ENCODE results near the gene PDHA1. TPM values are rescaled to one million over a fixed set of nuclear protein-coding genes. Genes with fewer than 3 reads are reported as not detected.

PDHA1 gene
- polyA plus RNA-seq, 2 of the 4 experiments (the other 2 are of a cell fraction): 309 to 358 TPM

GRCh38 chrX:19392078-19392477 lies 48.4 kb downstream of the PDHA1 start:
- DNase-seq (ENCODE audit: low read depth in 1 of 2, low spot score in 1 of 2): no peak
- Histone ChIP-seq H3K4me2 (no peak overlapping the region), H3K9me3 (no peaks in the 10 kb centered on the region), H3K27ac (no peak overlapping the region), H3K4me3 (no peak overlapping the region), H3K4me1 (no peaks in the 10 kb centered on the region)
- no peak for FAIRE-seq
- CTCF ChIA-PET: interaction anchor here (0.7 to 1.2 kb wide), 2 partner anchors 10 to 19 kb away, joined by 3 to 4 read pairs; no protein-coding TSS in a partner anchor
- no peak for TF ChIP-seq NFE2L2 (conservative IDR thresholded peaks at IDR 0.05; ENCODE audit: low read length)
- TF ChIP-seq HDAC2 (IDR thresholded peaks at IDR 0.05): no peak
- no peak for TF ChIP-seq BCL3 (IDR thresholded peaks at IDR 0.05)
- TF ChIP-seq ESRRA (IDR thresholded peaks at IDR 0.05; ENCODE audit: borderline replicate concordance, low read length): no peak
- no peak for TF ChIP-seq BHLHE40 (IDR thresholded peaks at IDR 0.05; ENCODE audit: low read depth, low read length)
- no peak for TF ChIP-seq ZFP36 (IDR thresholded peaks at IDR 0.05; ENCODE audit: borderline replicate concordance, partially characterized antibody)
- no peak for TF ChIP-seq SMC3 (IDR thresholded peaks at IDR 0.05)
- TF ChIP-seq KDM1A (IDR thresholded peaks at IDR 0.05; ENCODE audit: low read depth): no peak
- TF ChIP-seq REST (IDR thresholded peaks at IDR 0.05): no peak
- TF ChIP-seq, protein P1, sequence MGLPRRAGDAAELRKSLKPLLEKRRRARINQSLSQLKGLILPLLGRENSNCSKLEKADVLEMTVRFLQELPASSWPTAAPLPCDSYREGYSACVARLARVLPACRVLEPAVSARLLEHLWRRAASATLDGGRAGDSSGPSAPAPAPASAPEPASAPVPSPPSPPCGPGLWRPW (IDR thresholded peaks at IDR 0.05): no peak
- TF ChIP-seq CHD2 (IDR thresholded peaks at IDR 0.05; ENCODE audit: low read length, partially characterized antibody): no peak
- no peak for TF ChIP-seq PHF8 (IDR thresholded peaks at IDR 0.05; ENCODE audit: borderline replicate concordance, low read depth)
- no peak for TF ChIP-seq POLR2AphosphoS2 (conservative IDR thresholded peaks at IDR 0.05; ENCODE audit: low read length)
- TF ChIP-seq ZSCAN20 (CRISPR knock-in tag; IDR thresholded peaks at IDR 0.05): no peak
- TF ChIP-seq KDM5A (IDR thresholded peaks at IDR 0.05): no peak
- TF ChIP-seq NPAS2 (CRISPR knock-in tag; IDR thresholded peaks at IDR 0.05; ENCODE audit: borderline replicate concordance): no peak
- no peak for TF ChIP-seq HOXB5 (CRISPR knock-in tag; IDR thresholded peaks at IDR 0.05)
- no peak for TF ChIP-seq SREBF2 (IDR thresholded peaks at IDR 0.05)
- POLR2A ChIA-PET: no interaction called here
- no peak for ATAC-seq
- 92% methylated on average over 12 of the region's 12 CpGs for WGBS (ENCODE audit: missing lambda C conversion rate)

DNA sequence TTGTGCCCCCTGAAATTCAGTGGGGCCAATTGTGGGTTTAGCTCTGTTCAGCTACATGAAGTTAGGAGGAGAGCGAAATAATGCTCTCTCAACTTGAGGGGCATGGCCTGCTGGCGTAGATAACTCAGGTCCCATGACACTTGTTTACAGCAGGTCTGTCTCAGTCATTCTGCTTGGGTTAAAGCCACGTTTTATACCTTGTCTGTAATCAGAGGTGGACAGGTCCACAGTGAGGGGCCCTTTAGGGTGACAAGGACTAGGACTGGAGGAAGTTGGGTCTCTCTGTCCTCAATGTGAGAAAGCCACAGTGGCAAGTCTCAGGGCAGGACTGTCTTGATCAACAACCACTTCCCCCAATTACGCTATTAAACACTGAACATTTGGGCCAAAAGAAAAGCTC lies 49.0 kb downstream of the PDHA1 start:
- 81% methylated on average over 3 of the region's 4 CpGs for WGBS (ENCODE audit: missing lambda C conversion rate)
- ATAC-seq: no peak
- no peak for TF ChIP-seq MAFK (IDR thresholded peaks at IDR 0.05; ENCODE audit: partially characterized antibody)
- TF ChIP-seq, protein P2, sequence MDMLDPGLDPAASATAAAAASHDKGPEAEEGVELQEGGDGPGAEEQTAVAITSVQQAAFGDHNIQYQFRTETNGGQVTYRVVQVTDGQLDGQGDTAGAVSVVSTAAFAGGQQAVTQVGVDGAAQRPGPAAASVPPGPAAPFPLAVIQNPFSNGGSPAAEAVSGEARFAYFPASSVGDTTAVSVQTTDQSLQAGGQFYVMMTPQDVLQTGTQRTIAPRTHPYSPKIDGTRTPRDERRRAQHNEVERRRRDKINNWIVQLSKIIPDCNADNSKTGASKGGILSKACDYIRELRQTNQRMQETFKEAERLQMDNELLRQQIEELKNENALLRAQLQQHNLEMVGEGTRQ (IDR thresholded peaks at IDR 0.05): no peak
- TF ChIP-seq POLR2AphosphoS2 (conservative IDR thresholded peaks at IDR 0.05; ENCODE audit: low read length): no peak
- TF ChIP-seq BCL3 (IDR thresholded peaks at IDR 0.05): no peak
- no peak for TF ChIP-seq NR3C1 (IDR thresholded peaks at IDR 0.05)
- no peak for TF ChIP-seq RAD21 (conservative IDR thresholded peaks at IDR 0.05 in 1 of 2, IDR thresholded peaks at IDR 0.05 in 1 of 2)
- no peak for TF ChIP-seq NFE2L2 (conservative IDR thresholded peaks at IDR 0.05; ENCODE audit: low read length)
- TF ChIP-seq HDAC2 (IDR thresholded peaks at IDR 0.05): no peak
- no peak for TF ChIP-seq TP53 (CRISPR knock-in tag; IDR thresholded peaks at IDR 0.05)
- no peaks in the 10 kb centered on the region for H3K9me3 ChIP-seq
- no peak overlapping the region for H3K4me2 ChIP-seq
- no peak overlapping the region for H3K27ac ChIP-seq
- H3K4me1 ChIP-seq: no peaks in the 10 kb centered on the region
- H3K4me3 ChIP-seq: no peak overlapping the region
- no peak for FAIRE-seq
- DNase-seq (ENCODE audit: low read depth in 1 of 2, low spot score in 1 of 2): no peak
- CTCF ChIA-PET: interaction anchor here (1.2 kb wide), 1 partner anchor 10 kb away, joined by 4 read pairs; no protein-coding TSS in a partner anchor
- POLR2A ChIA-PET: no interaction called here

Data from A549 (cell line).